SK-N-SH (cell line): Measurements from ENCODE around the gene CRYM.

Source experiments
- CTCF ChIP-seq: fragments of 200-600 bp; sonication (generic); IDR thresholded peaks from 2 replicates; pipeline ENCODE4 v1.6.1; 2017; ENCODE audit warnings: antibody characterized with exemption, mild to moderate bottlenecking, moderate library complexity
- EP300 ChIP-seq, 2 experiments: IDR thresholded peaks; 2 replicates each; pipeline versions ENCODE4 v1.4.0 to v1.6.1; 2012; ENCODE audit warnings: borderline replicate concordance in 1 of 2, low read depth in 1 of 2, low read length in 1 of 2
- GABPA ChIP-seq: IDR thresholded peaks from 2 replicates; pipeline ENCODE4 v1.4.0; 2012; ENCODE audit warnings: low read depth, mild to moderate bottlenecking
- IRF3 ChIP-seq: fragments of 150-350 bp; IDR thresholded peaks from 2 replicates; pipeline ENCODE4 v1.6.1; 2016; ENCODE audit warnings: mild to moderate bottlenecking, low read depth, low read length
- MAX ChIP-seq: IDR thresholded peaks from 2 replicates; pipeline ENCODE4 v1.4.0; 2012; ENCODE audit warnings: low read depth
- POLR2AphosphoS5 ChIP-seq: IDR thresholded peaks from 2 replicates; pipeline ENCODE4 v1.6.1; 2012; ENCODE audit warnings: low read depth, low read length
- RCOR1 ChIP-seq: fragments of 150-350 bp; IDR thresholded peaks from 2 replicates; pipeline ENCODE4 v1.6.1; 2017; ENCODE audit warnings: antibody characterized with exemption, low read length
- SMC3 ChIP-seq: IDR thresholded peaks from 2 replicates; pipeline ENCODE4 v1.6.1; 2012; ENCODE audit warnings: low read depth, low read length, improper control_type of control experiment
- TEAD4 ChIP-seq: IDR thresholded peaks from 2 replicates; pipeline ENCODE4 v1.4.0; 2012; ENCODE audit warnings: mild to moderate bottlenecking, borderline replicate concordance; ENCODE audit not compliant: insufficient read depth

GRCh38 chr16:21236831-21237230 is 41.3 kb downstream of the CRYM start:
- TF ChIP-seq EP300 (IDR thresholded peaks at IDR 0.05; ENCODE audit: borderline replicate concordance in 1 of 2, low read depth in 1 of 2, low read length in 1 of 2) = no peak
- TF ChIP-seq GABPA = no peak
- no peak for TF ChIP-seq CTCF
- no peak for TF ChIP-seq POLR2AphosphoS5
- TF ChIP-seq TEAD4 = no peak
- no peak for TF ChIP-seq MAX
- TF ChIP-seq SMC3 = no peak
- TF ChIP-seq RCOR1 = no peak
- TF ChIP-seq IRF3 = no peak
